ENCODE measurements around the gene ARL5C.

GRCh38 chr17:39139561-39139960 is 26.4 kb downstream of the ARL5C start:
- TF ChIP-seq CTCF (conservative IDR thresholded peaks at IDR 0.05) (no peak), EZH2 (IDR thresholded peaks at IDR 0.05; ENCODE audit: low read depth) (no peak)

Measured in PC-9 (cell line).